Right lobe of liver (tissue), 4 donors: ENCODE measurements around the gene SEC24B.

Experiments used
- POLR2A ChIP-seq: fragments of 450-650 bp; IDR thresholded peaks from one replicate; pipeline ENCODE4 v1.6.1; 2017; ENCODE audit warnings: antibody characterized with exemption, mild to moderate bottlenecking
- TF ChIP-seq, protein P1 (sequence below), 4 donors: fragments of 200-600 bp in 3 of 4; fragments of 450-650 bp in 1 of 4; IDR thresholded peaks; one replicate each; pipeline versions ENCODE4 v1.5.1 to v1.8.0; 2016 to 2022; ENCODE audit warnings: antibody characterized with exemption in 4 of 4, mild to moderate bottlenecking in 2 of 4
- donor health status: DM: no; HTN: no; CAD: no.
- donor health status: DM: no; HTN: no; CAD: no.
- donor health status: DM: no; HTN: yes; CAD: no.

DNA sequence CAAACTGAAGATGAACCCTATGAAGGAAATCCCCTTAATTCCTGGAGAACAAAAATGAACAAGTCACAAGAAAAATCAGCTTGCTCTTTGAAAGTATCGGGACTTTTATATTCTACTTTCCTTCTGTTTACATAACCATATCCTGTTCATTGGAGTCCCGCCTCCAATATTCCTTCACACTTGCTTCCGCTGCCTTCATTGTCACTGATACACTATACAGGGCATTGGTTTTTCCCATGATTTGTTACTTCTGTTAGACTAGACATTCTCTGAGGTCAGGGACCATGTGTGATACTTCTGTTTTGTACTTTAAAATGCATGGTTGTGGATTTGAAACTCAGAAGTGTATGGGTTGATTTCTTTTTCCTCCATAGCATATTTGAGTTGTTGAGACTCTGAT lies 145.2 kb downstream of the SEC24B start:
- TF ChIP-seq, protein P1, sequence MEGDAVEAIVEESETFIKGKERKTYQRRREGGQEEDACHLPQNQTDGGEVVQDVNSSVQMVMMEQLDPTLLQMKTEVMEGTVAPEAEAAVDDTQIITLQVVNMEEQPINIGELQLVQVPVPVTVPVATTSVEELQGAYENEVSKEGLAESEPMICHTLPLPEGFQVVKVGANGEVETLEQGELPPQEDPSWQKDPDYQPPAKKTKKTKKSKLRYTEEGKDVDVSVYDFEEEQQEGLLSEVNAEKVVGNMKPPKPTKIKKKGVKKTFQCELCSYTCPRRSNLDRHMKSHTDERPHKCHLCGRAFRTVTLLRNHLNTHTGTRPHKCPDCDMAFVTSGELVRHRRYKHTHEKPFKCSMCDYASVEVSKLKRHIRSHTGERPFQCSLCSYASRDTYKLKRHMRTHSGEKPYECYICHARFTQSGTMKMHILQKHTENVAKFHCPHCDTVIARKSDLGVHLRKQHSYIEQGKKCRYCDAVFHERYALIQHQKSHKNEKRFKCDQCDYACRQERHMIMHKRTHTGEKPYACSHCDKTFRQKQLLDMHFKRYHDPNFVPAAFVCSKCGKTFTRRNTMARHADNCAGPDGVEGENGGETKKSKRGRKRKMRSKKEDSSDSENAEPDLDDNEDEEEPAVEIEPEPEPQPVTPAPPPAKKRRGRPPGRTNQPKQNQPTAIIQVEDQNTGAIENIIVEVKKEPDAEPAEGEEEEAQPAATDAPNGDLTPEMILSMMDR (IDR thresholded peaks at IDR 0.05) = no peak
- TF ChIP-seq POLR2A = no peak
